Measurements from ENCODE around the gene FAM89B. TPM values are rescaled to one million over a fixed set of nuclear protein-coding genes. Genes with fewer than 3 reads are reported as not detected.

FAM89B gene
- total RNA-seq, 2 experiments from 2014 or later: 25.3 to 28.3 TPM

DNA sequence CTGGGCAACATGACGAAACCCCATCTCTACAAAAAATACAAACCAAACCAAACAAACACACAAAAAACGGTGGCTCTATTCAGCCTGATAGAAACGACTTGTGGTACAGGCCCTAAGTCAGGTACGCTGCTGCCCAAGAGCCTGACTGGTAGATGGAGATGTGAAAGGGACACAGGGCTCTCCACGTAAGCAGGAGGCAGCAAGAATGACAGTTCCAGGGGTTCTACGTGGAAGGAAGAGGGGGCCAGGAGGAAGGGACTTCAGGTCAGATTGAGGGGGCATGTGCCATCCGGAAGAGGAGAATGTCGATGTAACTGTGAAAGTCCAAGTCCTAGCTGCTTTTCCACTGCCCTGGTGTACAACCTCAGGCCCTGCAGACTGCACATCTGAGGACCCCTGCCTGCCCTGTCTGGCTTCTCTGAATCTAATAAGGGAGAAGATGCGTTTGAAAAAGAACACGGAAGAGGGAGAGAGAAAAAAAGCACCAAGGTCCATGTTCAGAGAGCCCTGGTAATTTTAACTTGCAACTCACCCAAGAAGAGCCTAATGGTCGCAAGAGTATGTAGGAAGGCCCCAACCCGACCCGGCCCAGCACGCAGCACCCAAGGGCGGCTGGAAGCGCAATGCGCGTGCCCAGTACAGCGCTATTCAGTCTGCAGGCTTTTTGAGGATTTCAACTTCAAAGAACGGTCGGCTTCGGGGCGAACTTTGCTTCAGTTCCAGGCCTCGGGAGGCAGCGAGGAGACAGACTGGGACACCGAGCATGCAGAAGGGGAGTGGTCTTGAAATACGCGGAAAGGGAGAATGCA lies 3.0 kb upstream of the FAM89B start:
- no peaks in the 10 kb centered on the region for H3K9me3 Mint-ChIP-seq
- H3K4me1 Mint-ChIP-seq (ENCODE audit: low read depth): peaks cover 62% of the 10 kb centered on the region
- H3K36me3 Mint-ChIP-seq: peaks cover 22% of the 10 kb centered on the region
- peak overlapping the region; percentile 100 for H3K4me3 Mint-ChIP-seq
- peak overlapping the region; percentile 95 for H3K27ac Mint-ChIP-seq
- POLR2A ChIA-PET: interaction anchor here (1.0 to 3.8 kb wide), 10 partner anchors 10 to 290 kb away, joined by 3 to 28 read pairs (median 4); partner anchors contain the start of genes CFL1, LTBP3, MALAT1 and NEAT1
- no peak for DNase-seq
- intact Hi-C loops (cut with micrococcal nuclease): no loop called here
- H3K27me3 Mint-ChIP-seq: no peaks in the 10 kb centered on the region
- CTCF ChIA-PET: interaction anchor here (0.6 to 8.9 kb wide), 10 partner anchors 14 to 203 kb away, joined by 3 to 176 read pairs (median 4); partner anchors contain the start of genes KCNK7, MAP3K11 and PCNX3

DNA sequence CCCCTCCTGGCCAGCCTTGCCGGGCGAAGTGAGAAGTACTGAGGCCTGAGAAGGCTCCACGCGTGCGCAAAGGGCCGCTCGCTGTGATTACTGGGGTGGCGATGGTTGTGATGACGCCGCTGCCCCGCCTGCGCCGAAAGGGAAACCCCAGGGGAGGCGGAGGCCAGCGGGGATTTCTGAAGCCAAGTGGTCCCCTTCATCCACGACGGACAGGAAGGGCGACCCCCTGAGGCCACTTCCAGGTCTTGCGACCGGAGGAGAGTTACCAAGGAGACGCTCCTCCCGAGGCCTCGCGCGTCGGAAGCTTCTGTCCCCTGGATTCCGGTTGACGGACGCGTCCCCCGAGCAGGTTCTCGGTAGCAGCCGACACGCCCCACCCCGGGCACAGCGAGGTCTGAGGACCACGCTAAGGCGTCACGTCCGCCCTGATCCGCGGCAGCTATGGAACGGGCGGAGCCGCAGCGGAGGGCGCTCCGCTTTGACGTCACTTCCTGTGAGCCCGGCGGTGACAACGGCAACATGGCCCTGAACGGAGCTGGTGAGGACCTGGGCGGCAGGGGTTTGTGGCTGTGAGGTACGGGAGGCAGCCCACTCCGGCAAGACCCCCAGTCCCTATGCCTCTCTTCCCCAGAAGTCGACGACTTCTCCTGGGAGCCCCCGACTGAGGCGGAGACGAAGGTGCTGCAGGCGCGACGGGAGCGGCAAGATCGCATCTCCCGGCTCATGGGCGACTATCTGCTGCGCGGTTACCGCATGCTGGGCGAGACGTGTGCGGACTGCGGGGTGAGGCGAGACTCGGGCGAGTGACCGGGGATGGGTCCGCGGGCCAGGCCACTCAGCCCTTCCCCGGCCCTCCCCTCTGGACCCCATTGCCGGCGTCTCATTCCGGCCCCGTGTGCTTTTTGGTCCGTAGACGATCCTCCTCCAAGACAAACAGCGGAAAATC lies 2.1 kb upstream of the FAM89B start, which contains the start of gene ZNRD2:
ZNRD2 (plus strand) TSS at position 505 of the 946 bp plus-strand sequence; CDS start at position 520, 15 bp downstream.
- POLR2A ChIA-PET: interaction anchor here (0.5 to 3.8 kb wide), 16 partner anchors 10 to 289 kb away, joined by 3 to 28 read pairs (median 4); partner anchors contain the start of genes CFL1, LTBP3, MALAT1 and NEAT1
- CTCF ChIA-PET: interaction anchor here (1.0 to 8.9 kb wide), 11 partner anchors 13 to 203 kb away, joined by 3 to 176 read pairs (median 8); partner anchors contain the start of genes KCNK7, MAP3K11 and PCNX3
- intact Hi-C loops (cut with micrococcal nuclease): loop anchor here (1.0 to 5.0 kb wide), 5 partner anchors 24 to 188 kb away; partner anchors contain the start of genes PCNX3 and SLC25A45
- Mint-ChIP-seq H3K9me3 (no peaks in the 10 kb centered on the region), H3K36me3 (peaks cover 22% of the 10 kb centered on the region), H3K27me3 (no peaks in the 10 kb centered on the region), H3K27ac (peak within 1 kb of the TSS; percentile 95), H3K4me1 (ENCODE audit: low read depth) (peaks cover 62% of the 10 kb centered on the region), H3K4me3 (peak within 1 kb of the TSS; percentile 100)
- DNase-seq: peak; percentile 100

DNA sequence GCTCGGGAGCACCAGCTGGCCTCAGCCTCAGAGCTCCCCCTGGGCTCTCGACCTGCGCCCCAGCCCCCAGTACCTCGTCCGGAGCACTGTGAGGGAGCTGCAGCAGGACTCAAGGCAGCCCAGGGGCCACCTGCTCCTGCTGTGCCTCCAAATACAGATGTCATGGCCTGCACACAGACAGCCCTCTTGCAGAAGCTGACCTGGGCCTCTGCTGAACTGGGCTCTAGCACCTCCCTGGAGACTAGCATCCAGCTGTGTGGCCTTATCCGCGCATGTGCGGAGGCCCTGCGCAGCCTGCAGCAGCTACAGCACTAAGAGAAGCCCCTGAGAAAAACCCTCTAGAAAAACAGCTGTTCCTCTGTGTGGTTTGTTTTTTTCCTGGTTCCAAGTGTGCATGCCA lies 918 bp upstream of the FAM89B start:
- Mint-ChIP-seq H3K4me3 (peak overlapping the region; percentile 100), H3K36me3 (peaks cover 26% of the 10 kb centered on the region), H3K4me1 (ENCODE audit: low read depth) (peaks cover 55% of the 10 kb centered on the region), H3K9me3 (no peaks in the 10 kb centered on the region), H3K27me3 (no peaks in the 10 kb centered on the region), H3K27ac (peak overlapping the region; percentile 84)
- ChIA-PET CTCF (interaction anchor here (1.0 to 8.9 kb wide), 12 partner anchors 12 to 74 kb away, joined by 3 to 176 read pairs (median 8); partner anchors contain the start of genes KCNK7, LTBP3, MAP3K11 and PCNX3), POLR2A (interaction anchor here (1.3 to 3.8 kb wide), 7 partner anchors 12 to 148 kb away, joined by 3 to 28 read pairs (median 7); partner anchors contain the start of genes LTBP3, NEAT1 and PCNX3)
- intact Hi-C loops (cut with micrococcal nuclease): loop anchor here (5.0 kb wide), 2 partner anchors 81 to 189 kb away; partner anchors contain the start of gene SLC25A45
- DNase-seq: no peak

DNA sequence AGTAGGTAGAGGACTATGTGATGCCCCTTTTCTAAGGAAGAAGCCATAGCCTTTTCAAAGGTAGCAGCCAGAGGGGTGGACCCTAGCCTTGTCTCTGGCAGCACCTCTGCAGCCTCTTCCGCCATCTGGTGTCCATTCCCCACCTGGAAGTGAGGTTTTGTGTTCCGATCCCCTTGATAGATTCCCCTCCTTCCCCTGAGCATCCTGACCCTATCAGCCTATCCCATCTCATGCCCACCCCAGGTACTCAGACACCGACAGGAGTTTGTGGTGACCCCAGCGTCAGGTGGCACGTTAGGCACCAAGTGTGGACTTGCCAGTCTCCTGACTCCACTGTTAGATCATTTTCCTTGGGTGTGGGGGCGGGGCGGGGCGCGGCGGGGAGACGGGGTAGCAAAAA lies 398 bp upstream of the FAM89B start:
- Mint-ChIP-seq H3K4me1 (ENCODE audit: low read depth) (peaks cover 50% of the 10 kb centered on the region), H3K36me3 (peaks cover 31% of the 10 kb centered on the region), H3K4me3 (peak overlapping the region; percentile 100), H3K27ac (peak overlapping the region; percentile 84), H3K9me3 (no peaks in the 10 kb centered on the region), H3K27me3 (no peaks in the 10 kb centered on the region)
- POLR2A ChIA-PET: interaction anchor here (0.9 to 3.8 kb wide), 7 partner anchors 12 to 65 kb away, joined by 3 to 28 read pairs (median 5); partner anchors contain the start of genes LTBP3 and PCNX3
- CTCF ChIA-PET: interaction anchor here (1.0 to 8.9 kb wide), 14 partner anchors 11 to 74 kb away, joined by 3 to 176 read pairs (median 6); partner anchors contain the start of genes KCNK7, LTBP3, MAP3K11 and PCNX3
- DNase-seq: peak; percentile 63
- intact Hi-C loops (cut with micrococcal nuclease): loop anchor here (5.0 kb wide), 2 partner anchors 80 to 190 kb away; partner anchors contain the start of gene SLC25A45

DNA sequence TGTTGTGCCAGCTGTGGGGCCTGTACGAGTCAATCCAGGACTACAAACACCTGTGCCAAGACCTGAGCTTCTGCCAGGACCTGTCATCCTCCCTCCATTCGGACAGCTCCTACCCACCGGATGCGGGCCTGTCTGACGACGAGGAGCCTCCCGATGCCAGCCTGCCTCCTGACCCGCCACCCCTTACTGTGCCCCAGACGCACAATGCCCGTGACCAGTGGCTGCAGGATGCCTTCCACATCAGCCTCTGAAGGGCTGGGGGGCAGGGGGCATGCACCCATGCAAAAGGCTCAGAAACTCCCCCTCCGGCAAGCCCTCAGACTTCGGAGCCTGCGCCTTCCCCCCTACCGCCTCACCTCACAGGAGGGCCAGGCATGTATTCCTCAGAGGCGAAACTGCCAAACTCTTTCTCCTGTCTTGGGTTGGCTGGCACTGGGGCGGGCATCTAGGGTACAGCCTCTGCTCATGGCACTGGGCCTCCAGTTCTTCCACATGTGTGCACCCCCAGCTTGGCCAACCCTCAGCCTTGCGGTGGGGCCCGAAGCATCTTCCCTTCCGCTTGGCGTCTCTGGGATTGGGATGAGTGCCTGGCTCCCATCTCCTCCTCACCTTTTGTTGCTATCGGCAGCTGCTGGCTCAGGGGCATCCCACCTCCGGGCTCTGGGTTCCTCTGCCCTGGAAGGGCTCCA lies 1.2 kb downstream of the FAM89B start:
- Mint-ChIP-seq H3K9me3 (no peaks in the 10 kb centered on the region), H3K4me3 (peak overlapping the region; percentile 79), H3K27me3 (no peaks in the 10 kb centered on the region), H3K27ac (peak overlapping the region; percentile 83), H3K36me3 (peaks cover 32% of the 10 kb centered on the region), H3K4me1 (ENCODE audit: low read depth) (peaks cover 52% of the 10 kb centered on the region)
- CTCF ChIA-PET: interaction anchor here (0.6 to 8.9 kb wide), 17 partner anchors 11 to 258 kb away, joined by 3 to 176 read pairs (median 4); partner anchors contain the start of genes KCNK7, LTBP3, MAP3K11 and PCNX3
- DNase-seq: peak; percentile 62
- POLR2A ChIA-PET: interaction anchor here (0.5 to 3.2 kb wide), 8 partner anchors 13 to 1328 kb away, joined by 3 to 17 read pairs (median 4); partner anchors contain the start of gene PCNX3
- intact Hi-C loops (cut with micrococcal nuclease): loop anchor here (1.0 to 5.0 kb wide), 7 partner anchors 15 to 285 kb away; partner anchors contain the start of genes CFL1, SIPA1 and SLC25A45

DNA sequence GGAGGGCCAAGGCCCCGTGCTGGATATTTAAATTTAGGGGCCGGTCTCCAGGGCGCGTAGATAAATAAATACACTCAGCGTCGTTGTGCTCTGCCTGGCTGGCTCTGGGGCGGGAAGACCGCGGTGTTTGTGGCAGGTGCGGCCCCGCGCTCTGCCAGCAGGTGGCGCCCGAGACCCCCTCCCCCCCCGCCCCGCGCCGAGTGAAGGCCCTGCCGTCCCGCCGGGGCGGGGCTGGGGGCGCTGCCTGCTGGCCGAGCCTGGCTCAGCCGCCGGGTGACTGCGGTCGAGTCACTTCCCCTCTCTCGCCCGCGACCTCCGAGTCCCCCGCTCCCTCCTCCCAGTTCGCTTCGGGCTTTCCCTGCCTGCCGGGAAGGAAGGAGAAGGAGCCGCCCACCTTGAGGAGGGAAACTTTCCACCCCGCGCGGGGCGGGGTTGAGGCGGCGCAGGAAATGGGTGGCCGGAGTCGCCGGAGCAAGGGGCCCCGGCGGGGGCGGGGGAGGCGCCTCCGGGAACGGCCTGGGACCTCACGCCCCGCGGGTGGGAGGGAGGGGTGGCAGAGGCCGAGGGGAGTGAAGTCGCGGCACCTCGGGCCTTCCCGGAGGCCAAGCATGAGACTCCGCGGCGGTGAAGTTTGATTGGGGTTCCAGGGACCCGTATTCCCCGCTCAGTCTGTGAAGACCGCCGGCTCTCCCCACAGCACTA lies 1.9 kb downstream of the FAM89B start:
- Mint-ChIP-seq H3K4me3 (peak overlapping the region; percentile 90), H3K27ac (peak overlapping the region; percentile 93), H3K27me3 (no peaks in the 10 kb centered on the region), H3K4me1 (ENCODE audit: low read depth) (peaks cover 50% of the 10 kb centered on the region), H3K9me3 (no peaks in the 10 kb centered on the region), H3K36me3 (peaks cover 32% of the 10 kb centered on the region)
- POLR2A ChIA-PET: interaction anchor here (1.6 to 3.7 kb wide), 6 partner anchors 14 to 151 kb away, joined by 7 to 68 read pairs (median 14); partner anchors contain the start of genes MAP3K11, NEAT1 and PCNX3
- peak; percentile 96 for DNase-seq
- intact Hi-C loops (cut with micrococcal nuclease): loop anchor here (1.0 to 5.0 kb wide), 7 partner anchors 14 to 285 kb away; partner anchors contain the start of genes CFL1, SIPA1 and SLC25A45
- CTCF ChIA-PET: interaction anchor here (0.7 to 8.9 kb wide), 7 partner anchors 14 to 49 kb away, joined by 3 to 176 read pairs (median 43); partner anchors contain the start of genes KCNK7, MAP3K11, PCNX3 and SCYL1

DNA sequence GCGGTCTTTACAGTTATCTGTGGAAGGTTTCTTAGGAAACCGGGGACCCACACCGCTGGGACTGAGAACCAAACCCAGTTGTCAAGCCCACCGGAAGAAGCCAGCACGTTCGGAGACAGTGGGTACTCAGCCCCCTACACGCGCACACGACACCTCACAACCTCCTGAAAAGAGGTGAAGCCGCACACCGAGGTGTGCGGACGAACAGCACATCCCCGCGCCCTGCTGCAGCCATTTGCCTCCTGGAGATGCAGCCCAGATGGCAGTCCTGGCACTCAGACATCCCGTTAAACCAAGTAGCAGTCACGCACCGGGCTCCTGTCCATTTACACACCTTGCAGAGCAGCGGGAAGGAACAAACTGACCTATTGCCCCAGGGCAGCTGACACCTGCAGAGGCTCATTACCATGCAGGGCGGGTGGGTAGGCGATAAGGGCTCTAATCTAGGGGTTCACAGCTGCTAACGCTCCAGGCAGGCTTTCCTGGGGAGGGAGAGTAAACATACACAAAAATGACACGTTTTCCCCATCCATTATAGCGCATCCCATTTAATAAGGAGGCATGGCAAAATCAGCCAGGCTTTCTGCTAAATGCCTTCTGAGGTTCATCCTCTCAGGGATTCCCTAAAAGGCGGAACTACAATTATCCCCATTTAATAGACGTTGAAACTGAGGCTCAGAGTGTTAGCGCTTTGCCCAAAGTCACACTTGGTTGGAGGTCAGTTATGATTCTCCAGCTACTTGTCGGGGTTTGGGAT lies 2.7 kb downstream of the FAM89B start:
- Mint-ChIP-seq H3K4me1 (ENCODE audit: low read depth) (peaks cover 50% of the 10 kb centered on the region), H3K4me3 (peak overlapping the region; percentile 90), H3K27me3 (no peaks in the 10 kb centered on the region), H3K9me3 (no peaks in the 10 kb centered on the region), H3K27ac (peak overlapping the region; percentile 93), H3K36me3 (peaks cover 40% of the 10 kb centered on the region)
- no peak for DNase-seq
- intact Hi-C loops (cut with micrococcal nuclease): loop anchor here (1.0 to 5.0 kb wide), 8 partner anchors 13 to 284 kb away; partner anchors contain the start of genes CFL1, PCNX3, SIPA1 and SLC25A45
- ChIA-PET POLR2A (interaction anchor here (0.7 to 3.7 kb wide), 12 partner anchors 9 to 156 kb away, joined by 3 to 68 read pairs (median 4); partner anchors contain the start of genes KCNK7, MAP3K11, NEAT1 and PCNX3), CTCF (interaction anchor here (0.9 to 8.9 kb wide), 5 partner anchors 12 to 285 kb away, joined by 3 to 176 read pairs (median 4); partner anchors contain the start of gene MUS81)

DNA sequence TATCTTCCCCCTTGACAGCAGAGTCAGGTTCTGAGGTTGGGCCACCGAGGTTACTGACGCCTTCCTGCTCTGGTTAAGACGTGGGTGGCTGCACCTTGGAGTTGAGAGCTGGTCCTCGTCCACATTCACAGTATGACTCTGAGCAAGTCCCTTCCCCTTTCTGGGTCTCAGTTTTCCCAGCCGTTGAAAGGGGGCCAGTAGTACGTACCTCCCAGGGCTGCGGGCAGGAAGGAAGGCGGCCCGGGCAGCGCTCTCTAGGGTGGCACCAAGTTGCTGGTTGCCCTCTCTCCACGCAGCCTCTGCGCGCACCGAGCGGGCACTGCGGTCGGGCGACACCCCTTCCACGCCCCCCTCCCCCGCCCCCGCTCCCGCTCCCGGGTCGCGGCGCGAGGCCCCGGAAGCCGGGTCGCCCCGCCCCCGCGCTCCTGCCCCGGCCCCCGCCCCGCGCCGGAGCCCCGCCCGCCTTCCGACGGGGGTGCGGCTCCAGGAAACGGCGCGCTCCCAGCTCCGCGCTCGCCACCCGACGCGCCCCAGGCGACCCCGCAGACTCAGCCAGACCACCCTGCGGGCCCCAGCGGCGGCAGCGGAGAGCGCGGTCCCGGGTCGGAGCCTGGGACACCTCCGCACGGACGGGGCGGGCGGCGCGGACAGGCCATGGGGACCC lies 3.4 kb downstream of the FAM89B start, which contains the start of gene EHBP1L1:
EHBP1L1 (plus strand) TSS at position 486 of the 664 bp plus-strand sequence. CDS start 250 bp downstream, outside the sequence.
- H3K27ac Mint-ChIP-seq: peak within 1 kb of the TSS; percentile 93
- ChIA-PET POLR2A (interaction anchor here (0.7 to 3.7 kb wide), 13 partner anchors 8 to 157 kb away, joined by 3 to 68 read pairs (median 5); partner anchors contain the start of genes KCNK7, MAP3K11, NEAT1 and PCNX3), CTCF (interaction anchor here (0.5 to 8.9 kb wide), 6 partner anchors 13 to 284 kb away, joined by 3 to 176 read pairs (median 4); partner anchors contain the start of gene MUS81)
- peaks cover 47% of the 10 kb centered on the region for H3K4me1 Mint-ChIP-seq (ENCODE audit: low read depth)
- H3K4me3 Mint-ChIP-seq: peak within 1 kb of the TSS; percentile 90
- H3K27me3 Mint-ChIP-seq: no peaks in the 10 kb centered on the region
- H3K9me3 Mint-ChIP-seq: no peaks in the 10 kb centered on the region
- H3K36me3 Mint-ChIP-seq: peaks cover 41% of the 10 kb centered on the region
- DNase-seq: peak; percentile 87
- intact Hi-C loops (cut with micrococcal nuclease): loop anchor here (1.0 to 2.0 kb wide), 4 partner anchors 40 to 283 kb away; partner anchors contain the start of genes CFL1, PCNX3 and SIPA1

Data from activated CD4-positive, alpha-beta memory T cell treated with anti-CD3 and anti-CD28 coated beads for 36 hours (primary cell).